H54 (cell line): ENCODE data around the gene PGAP1.
A peak's percentile ranks its signal among the peaks of the same experiment; 100 is the strongest.

Experiments used
- DNase-seq: peaks from one replicate; pipeline ENCODE4 v3.0.0; 2011; ENCODE audit warnings: low spot score, mixed read lengths; ENCODE audit not compliant: insufficient read length
- FAIRE-seq: peaks from 3 replicates; lab custom pipeline; 2011; peaks lifted over from hg19 to GRCh38; lab: Jason Lieb, UNC
- POLR2A ChIP-seq: IDR thresholded peaks from 2 replicates; pipeline ENCODE4 v1.6.1; 2011; ENCODE audit warnings: low read depth, mild to moderate bottlenecking, low read length

The PGAP1 gene, protein sequence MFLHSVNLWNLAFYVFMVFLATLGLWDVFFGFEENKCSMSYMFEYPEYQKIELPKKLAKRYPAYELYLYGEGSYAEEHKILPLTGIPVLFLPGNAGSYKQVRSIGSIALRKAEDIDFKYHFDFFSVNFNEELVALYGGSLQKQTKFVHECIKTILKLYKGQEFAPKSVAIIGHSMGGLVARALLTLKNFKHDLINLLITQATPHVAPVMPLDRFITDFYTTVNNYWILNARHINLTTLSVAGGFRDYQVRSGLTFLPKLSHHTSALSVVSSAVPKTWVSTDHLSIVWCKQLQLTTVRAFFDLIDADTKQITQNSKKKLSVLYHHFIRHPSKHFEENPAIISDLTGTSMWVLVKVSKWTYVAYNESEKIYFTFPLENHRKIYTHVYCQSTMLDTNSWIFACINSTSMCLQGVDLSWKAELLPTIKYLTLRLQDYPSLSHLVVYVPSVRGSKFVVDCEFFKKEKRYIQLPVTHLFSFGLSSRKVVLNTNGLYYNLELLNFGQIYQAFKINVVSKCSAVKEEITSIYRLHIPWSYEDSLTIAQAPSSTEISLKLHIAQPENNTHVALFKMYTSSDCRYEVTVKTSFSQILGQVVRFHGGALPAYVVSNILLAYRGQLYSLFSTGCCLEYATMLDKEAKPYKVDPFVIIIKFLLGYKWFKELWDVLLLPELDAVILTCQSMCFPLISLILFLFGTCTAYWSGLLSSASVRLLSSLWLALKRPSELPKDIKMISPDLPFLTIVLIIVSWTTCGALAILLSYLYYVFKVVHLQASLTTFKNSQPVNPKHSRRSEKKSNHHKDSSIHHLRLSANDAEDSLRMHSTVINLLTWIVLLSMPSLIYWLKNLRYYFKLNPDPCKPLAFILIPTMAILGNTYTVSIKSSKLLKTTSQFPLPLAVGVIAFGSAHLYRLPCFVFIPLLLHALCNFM

DNA sequence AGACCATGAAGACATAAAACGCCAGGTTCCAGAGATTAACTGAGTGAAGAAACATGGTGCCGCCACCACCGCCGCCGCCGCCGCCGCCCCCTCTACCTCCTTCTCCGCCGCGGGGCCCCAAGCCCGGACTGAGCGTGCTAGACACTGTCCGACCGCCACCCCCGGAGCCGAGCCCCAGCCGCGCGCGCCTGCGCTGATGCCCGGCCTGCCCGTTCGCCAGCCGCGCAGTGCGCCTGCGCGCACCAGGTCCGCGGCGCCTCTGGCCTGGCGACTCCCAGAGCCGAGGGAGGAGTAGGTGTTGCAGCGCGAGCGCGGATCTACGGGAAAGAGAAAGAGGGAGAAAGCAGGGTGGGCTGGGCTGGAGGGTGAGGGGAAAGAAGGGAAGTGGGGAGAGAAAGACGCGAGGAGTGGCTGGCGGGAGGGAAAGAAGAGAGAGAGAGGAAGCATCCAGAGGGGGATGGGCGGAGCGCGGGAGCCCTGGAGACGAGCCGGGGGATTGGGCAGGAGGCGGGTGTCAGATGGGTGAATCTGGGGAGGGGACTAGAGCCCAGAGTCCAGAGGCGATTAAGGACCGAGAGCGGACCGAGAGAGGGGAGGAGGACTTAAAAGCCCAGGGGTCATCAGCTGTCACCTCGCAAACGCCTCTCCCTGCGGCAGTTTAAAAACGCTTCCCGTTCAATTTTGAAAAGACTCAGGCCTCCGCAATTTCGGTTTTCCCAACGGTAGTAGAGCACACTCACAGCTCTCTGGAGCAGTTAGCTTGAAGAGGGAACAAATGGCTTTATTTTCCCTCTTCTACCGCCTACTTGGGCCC is at the start of gene PGAP1:
TSS of gene PGAP1 (minus strand) at position 146 of the 814 bp plus-strand sequence. CDS start at position 55, 91 bp downstream.
- no peak for FAIRE-seq

DNA sequence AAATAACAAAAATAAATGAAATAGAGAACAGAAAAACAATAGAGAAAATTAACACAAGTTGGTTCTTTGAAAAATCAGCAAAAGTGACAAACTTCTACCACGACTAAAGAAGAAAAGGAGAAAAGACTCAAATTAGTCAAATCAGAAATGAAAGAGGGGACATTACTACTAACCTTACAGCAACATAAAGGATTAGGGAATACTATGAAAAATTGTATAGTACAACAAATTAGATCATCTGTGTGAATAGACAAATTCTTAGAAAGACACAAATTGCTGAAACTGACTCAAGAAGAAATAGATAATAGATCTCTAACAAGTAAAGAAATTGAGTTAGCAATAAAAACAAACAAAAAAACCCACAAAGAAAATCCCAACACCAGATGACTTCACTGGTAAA is 48.5 kb upstream of the PGAP1 start:
- no peak for FAIRE-seq
- TF ChIP-seq POLR2A = no peak
- DNase-seq = no peak

More for the DNA sequence above, at the start of gene PGAP1:
- TF ChIP-seq POLR2A = peak; percentile 77
- peak; percentile 90 for DNase-seq

DNA sequence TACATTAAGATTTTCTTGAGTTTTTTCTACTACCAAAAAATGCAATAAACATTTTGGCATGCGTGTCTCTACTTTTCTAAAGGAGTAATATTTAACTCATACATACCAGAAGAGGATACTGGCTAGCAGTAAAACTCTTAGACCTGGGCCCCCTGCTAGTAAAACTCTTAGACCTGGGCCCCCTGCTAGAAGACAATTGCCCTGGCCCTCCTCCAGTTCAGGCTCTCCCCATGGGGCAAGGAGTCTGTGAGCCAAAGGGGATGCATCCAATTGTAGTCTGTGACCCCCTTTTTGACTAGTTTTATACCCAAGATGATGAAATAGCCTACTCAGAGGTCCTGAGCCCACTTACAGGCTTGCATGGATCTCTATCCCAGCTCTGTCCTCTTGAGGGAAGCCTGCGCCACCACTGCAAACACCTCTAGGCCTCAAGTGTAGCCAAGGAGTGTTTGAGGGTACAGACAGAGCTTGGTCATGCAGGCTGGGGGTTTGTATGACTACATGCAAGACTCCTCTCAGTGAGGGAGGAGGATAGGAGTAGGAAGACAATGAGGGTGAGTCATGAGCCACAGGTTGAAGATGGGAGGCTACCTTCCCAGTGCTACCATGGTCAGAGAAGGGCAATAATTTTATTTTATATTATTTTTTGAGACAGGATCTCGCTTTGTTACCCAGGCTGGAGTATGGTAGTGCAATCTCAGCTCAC is 45.2 kb upstream of the PGAP1 start:
- FAIRE-seq (no peak), DNase-seq (no peak)
- no peak for TF ChIP-seq POLR2A

DNA sequence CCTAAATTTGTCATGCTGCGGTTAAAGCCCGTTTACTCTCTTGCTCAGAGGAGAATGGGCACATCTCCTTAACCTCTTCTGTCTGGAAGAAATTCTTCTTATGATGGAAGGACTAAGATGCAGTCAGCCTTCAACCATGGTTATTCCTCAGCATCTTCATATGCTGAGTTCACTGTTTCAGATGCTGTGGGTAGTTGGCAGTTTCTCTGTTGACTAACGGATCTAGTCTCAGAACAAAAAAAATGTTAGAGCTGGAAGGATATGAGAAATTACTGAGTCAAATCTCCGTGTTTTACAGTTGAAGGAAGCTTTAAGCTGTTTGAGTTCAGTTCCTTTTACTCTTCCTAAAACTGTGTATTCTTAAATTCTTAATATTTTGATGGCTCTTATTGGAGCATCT is 43.6 kb upstream of the PGAP1 start:
- no peak for DNase-seq
- peak; percentile 43 for FAIRE-seq
- TF ChIP-seq POLR2A = no peak

DNA sequence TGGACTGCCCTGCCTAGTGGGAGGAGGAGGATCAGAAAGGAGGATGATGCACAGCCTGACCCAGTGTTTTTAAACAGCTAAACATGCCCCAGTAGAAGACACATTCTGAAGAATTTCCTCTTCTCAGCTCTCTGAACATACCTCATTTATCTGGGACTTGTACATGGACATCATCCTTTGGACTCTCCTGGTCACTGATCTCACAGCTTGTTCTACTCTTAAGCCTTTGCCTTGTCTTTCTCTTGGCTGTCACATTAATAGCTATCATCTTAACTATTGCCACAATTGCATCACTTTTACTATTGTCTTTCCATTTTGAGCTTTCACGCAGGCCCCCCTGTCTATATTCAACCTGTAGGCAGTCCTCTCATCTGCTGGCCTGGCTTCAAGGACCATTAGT is 42.0 kb upstream of the PGAP1 start:
- TF ChIP-seq POLR2A = no peak
- FAIRE-seq (no peak), DNase-seq (no peak)

DNA sequence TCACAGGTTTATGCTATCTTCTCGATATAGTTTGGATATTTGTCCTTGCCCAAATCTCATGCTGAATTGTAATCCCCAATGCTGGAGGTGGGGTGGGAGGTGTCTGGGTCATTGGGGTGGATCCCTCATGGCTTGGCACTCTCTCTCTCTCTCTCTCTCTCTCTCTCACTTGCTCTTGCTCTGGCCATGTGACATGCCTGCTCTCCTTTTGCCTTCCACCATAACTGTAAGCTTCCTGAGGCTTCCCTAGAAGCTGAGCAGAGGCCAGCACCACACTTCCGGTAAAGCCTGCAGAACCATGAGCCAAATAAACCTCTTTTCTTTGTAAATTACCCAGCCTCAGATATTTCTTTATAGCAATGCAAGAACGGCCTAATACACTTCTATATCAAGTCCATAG is 41.3 kb upstream of the PGAP1 start:
- FAIRE-seq = no peak
- no peak for TF ChIP-seq POLR2A
- no peak for DNase-seq

DNA sequence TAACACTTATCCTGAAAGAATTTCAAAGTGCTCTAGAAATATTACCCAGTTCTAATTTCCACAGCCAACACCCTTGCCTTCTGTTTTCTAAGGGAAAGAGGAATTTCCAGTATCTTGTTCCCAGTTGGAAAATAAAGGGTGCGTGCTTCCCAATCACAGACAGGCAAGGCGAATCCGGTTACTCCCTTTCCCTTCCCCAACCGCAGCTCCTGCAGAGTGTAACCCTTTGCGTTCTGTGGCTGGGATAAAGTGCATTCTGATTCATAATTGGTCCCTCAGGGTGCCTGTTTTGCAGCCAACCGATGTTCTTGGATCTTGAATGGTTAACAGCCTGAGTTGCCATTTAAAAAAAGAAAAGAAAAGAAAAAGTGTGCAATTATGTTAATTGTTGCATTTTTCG is 40.6 kb upstream of the PGAP1 start:
- DNase-seq = peak; percentile 17
- no peak for TF ChIP-seq POLR2A
- FAIRE-seq = peak; percentile 95

DNA sequence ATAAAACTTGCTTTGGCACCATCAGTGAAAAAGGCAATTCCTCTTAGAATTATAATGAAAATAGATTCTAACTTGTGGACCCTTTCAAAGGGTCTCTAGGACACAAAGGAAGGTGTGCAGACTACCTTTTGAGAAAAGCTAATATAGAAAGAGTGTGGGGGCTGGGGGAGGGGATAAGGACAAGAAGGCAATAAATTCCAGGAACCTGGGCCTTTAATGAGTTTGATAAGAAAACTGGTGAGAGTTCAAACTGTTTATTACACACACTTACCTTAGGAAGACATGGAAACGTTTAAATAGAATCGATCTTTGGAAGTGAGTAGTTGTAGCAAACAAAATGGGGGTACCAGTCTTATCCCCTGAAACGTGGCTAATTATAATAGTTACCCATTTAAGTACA is 39.6 kb upstream of the PGAP1 start:
- no peak for DNase-seq
- FAIRE-seq = no peak
- no peak for TF ChIP-seq POLR2A

DNA sequence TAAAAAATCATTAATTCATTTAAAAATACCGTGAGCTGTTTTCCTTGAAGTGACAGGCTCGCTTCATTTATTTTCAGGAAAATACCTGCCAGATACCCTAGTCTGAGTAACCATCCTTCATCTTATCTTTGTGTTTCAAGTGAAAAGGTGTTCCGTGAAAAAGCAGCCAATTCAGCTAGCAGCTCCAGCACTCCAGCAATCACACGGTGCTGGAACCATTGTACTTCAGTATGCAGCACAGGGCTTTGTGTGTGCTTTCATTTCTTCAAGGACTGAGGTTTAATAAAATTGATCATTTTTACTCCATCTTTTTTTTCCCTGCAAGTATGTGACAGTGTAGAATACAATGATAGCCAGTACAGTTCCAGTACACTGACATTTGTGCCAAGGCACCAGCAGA is 39.1 kb upstream of the PGAP1 start:
- no peak for TF ChIP-seq POLR2A
- DNase-seq (no peak), FAIRE-seq (no peak)

DNA sequence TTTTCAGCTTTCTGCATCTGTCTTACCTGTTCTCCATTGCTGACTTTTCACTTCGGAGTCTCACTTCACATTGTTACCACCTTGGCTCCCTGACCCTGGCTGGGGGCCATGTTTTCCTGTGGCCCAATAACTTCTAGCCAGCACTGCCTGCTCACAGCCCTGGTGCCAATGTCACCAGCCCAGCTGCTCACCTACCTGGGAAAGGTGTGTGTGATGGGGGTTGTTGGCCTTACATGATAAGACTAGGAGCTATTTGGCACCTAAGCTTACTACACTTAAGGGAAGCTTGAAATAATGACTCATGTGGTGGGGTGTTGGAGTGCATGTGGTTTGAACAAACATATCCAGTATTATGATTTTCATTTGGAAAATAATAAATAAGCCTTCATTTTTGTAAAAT is 37.5 kb upstream of the PGAP1 start:
- no peak for FAIRE-seq
- no peak for DNase-seq
- TF ChIP-seq POLR2A = no peak

DNA sequence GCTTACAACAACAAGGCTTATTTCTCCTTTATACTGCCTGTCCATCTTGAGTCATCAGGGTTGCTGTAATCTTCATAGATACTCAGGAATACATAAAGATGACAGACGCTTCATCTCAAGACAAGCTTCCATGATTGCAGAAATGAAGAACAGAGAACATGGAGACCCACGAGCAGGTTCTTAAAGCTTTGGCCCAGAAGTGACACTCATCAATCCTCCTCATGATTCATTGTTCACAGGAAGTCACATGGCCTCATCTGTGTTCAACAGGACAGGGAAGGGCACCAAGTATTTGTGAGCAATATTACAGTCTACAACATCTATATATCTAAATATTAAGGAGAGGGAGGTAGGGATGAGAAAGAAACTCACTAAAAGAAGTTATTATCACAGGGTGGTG is 36.5 kb upstream of the PGAP1 start:
- no peak for DNase-seq
- FAIRE-seq = peak; percentile 43
- TF ChIP-seq POLR2A = no peak

DNA sequence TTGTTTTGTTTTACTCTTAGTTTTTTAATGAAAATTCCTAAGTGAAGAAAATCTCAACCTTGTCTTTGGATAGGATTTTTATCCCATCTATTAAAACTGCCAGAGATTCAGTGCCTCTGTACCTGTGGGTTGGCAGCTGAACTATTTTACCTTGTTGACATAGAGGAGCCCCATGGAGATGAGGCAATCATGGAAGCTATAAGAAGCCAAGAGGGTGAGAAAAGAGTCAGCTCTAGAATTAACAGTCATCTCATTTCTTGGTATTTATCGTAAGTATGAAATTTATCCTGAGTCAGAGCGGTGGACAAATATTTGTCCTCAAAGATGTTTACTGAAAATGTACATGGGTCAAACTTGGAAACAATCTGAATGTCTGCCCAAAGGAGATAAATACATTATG is 35.8 kb upstream of the PGAP1 start:
- FAIRE-seq (no peak), DNase-seq (no peak)
- no peak for TF ChIP-seq POLR2A

DNA sequence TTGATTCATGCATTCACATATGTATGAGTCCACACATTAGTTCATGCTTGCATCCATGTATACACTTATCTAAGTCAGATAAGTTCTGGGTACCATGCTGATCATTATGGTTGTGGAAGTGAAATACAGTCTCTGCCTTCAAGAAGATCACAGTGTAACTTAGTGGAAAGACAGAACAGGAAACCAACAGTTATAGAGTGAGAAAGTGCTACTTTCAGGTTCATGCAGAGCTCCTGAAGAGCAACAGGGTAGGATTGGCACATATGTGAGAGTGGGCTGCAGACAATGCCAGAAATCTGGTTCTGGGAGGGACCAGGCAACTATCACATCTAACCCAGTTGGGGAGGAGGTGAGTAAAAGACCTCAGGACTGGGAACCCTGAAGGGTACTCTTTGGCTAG is 35.4 kb upstream of the PGAP1 start:
- no peak for TF ChIP-seq POLR2A
- FAIRE-seq (no peak), DNase-seq (no peak)
